Activated CD8-positive, alpha-beta memory T cell treated with anti-CD3 and anti-CD28 coated beads for 36 hours (primary cell): ENCODE results near the gene TERB1. TPM values are rescaled to one million over a fixed set of nuclear protein-coding genes. Genes with fewer than 3 reads are reported as not detected.
"Not testable (repeated sequence)": the region's sequence is repeated elsewhere in the genome, so short reads cannot be mapped to it uniquely, and the experiment has no call there.

ENCODE experiments used
- CTCF ChIA-PET: fragments of 350-600 bp; sonication (Branson Sonifier 250); formaldehyde crosslinking; loops from one replicate; lab custom pipeline; 2021; ENCODE audit warnings: antibody characterized with exemption; lab: Charles Lee
- POLR2A ChIA-PET: fragments of 350-600 bp; sonication (Branson Sonifier 250); formaldehyde crosslinking; loops from one replicate; lab custom pipeline; 2021; ENCODE audit warnings: antibody characterized with exemption; lab: Charles Lee
- total RNA-seq, 2 experiments: library from RNA; stranded (reverse); gene quantifications; one replicate each; pipeline ENCODE4 v1.2.3, GENCODE V29; 2021

The TERB1 gene
- total RNA-seq, 2 experiments from 2014 or later: 0.30 TPM; not detected in 1

GRCh38 chr16:66834746-66835145 lies 33.4 kb upstream of the TERB1 start:
- ChIA-PET CTCF (no interaction called here), POLR2A (no interaction called here)

GRCh38 chr16:66832661-66833305 lies 31.4 kb upstream of the TERB1 start:
- CTCF ChIA-PET: interaction anchor here (0.6 to 4.0 kb wide), 3 partner anchors 7 to 60 kb away, joined by 3 to 62 read pairs (median 3); no protein-coding TSS in a partner anchor
- POLR2A ChIA-PET: interaction anchor here (0.6 kb wide), 1 partner anchor 42 kb away, joined by 3 read pairs; no protein-coding TSS in a partner anchor

GRCh38 chr16:66832190-66832589 lies 30.8 kb upstream of the TERB1 start:
- CTCF ChIA-PET: interaction anchor here (0.6 to 4.0 kb wide), 4 partner anchors 8 to 35 kb away, joined by 3 to 62 read pairs (median 15); no protein-coding TSS in a partner anchor
- POLR2A ChIA-PET: no interaction called here

- POLR2A ChIA-PET: interaction anchor here (0.6 to 2.2 kb wide), 9 partner anchors 12 to 87 kb away, joined by 3 to 19 read pairs (median 3); no protein-coding TSS in a partner anchor
- CTCF ChIA-PET: interaction anchor here (0.6 to 4.0 kb wide), 35 partner anchors 9 to 1790 kb away, joined by 3 to 62 read pairs (median 5); partner anchors contain the start of genes CA7, DYNC1LI2, PDP2 and RRAD
These were observed 29.3 kb upstream of the TERB1 start, which contains the start of gene NAE1 for GRCh38 chr16:66830422-66831404. Gene NAE1, minus strand, starts transcription at chr16:66830976. Its CDS starts 77 bp downstream, at chr16:66830899.

- CTCF ChIA-PET: interaction anchor here (2.0 to 3.1 kb wide), 2 partner anchors 18 to 44 kb away, joined by 5 to 16 read pairs; no protein-coding TSS in a partner anchor
These were observed 22.6 kb upstream of the TERB1 start for GRCh38 chr16:66824006-66824405.

GRCh38 chr16:66814734-66815133 lies 13.3 kb upstream of the TERB1 start:
- POLR2A ChIA-PET: no interaction called here
- CTCF ChIA-PET: interaction anchor here (0.6 to 1.7 kb wide), 3 partner anchors 14 to 76 kb away, joined by 3 to 6 read pairs (median 6); partner anchors contain the start of gene NAE1

More at GRCh38 chr16:66824006-66824405, 22.6 kb upstream of the TERB1 start:
- POLR2A ChIA-PET: no interaction called here

- ChIA-PET POLR2A (no interaction called here), CTCF (no interaction called here)
These were observed 9.7 kb upstream of the TERB1 start for GRCh38 chr16:66811043-66811442.

- ChIA-PET CTCF (interaction anchor here (0.7 kb wide), 1 partner anchor 57 kb away, joined by 3 read pairs; no protein-coding TSS in a partner anchor), POLR2A (no interaction called here)
These were observed 9.0 kb upstream of the TERB1 start for GRCh38 chr16:66810391-66810790.

GRCh38 chr16:66809765-66810164 lies 8.4 kb upstream of the TERB1 start:
- ChIA-PET CTCF (no interaction called here), POLR2A (no interaction called here)

- CTCF ChIA-PET: no interaction called here
These were observed 775 bp upstream of the TERB1 start for GRCh38 chr16:66802159-66802558.

GRCh38 chr16:66800856-66801255 lies 528 bp downstream of the TERB1 start:
- CTCF ChIA-PET: no interaction called here

More at GRCh38 chr16:66802159-66802558, 775 bp upstream of the TERB1 start:
- POLR2A ChIA-PET: no interaction called here

GRCh38 chr16:66798161-66798560 lies 3.2 kb downstream of the TERB1 start:
- ChIA-PET CTCF (interaction anchor here (0.6 kb wide), 1 partner anchor 76 kb away, joined by 3 read pairs; no protein-coding TSS in a partner anchor), POLR2A (no interaction called here)

More at GRCh38 chr16:66800856-66801255, 528 bp downstream of the TERB1 start:
- POLR2A ChIA-PET: no interaction called here

- CTCF ChIA-PET, POLR2A ChIA-PET: not testable (repeated sequence)
These were observed 7.4 kb downstream of the TERB1 start for GRCh38 chr16:66793984-66794383.

- ChIA-PET POLR2A (no interaction called here), CTCF (no interaction called here)
These were observed 11.2 kb downstream of the TERB1 start for GRCh38 chr16:66790130-66790733.

- POLR2A ChIA-PET: no interaction called here
- CTCF ChIA-PET: no interaction called here
These were observed 14.0 kb downstream of the TERB1 start for GRCh38 chr16:66787427-66787826.

- POLR2A ChIA-PET: no interaction called here
- CTCF ChIA-PET: no interaction called here
These were observed 14.8 kb downstream of the TERB1 start for GRCh38 chr16:66786551-66786950.

- ChIA-PET CTCF (no interaction called here), POLR2A (no interaction called here)
These were observed 24.9 kb downstream of the TERB1 start for GRCh38 chr16:66776457-66776856.

- POLR2A ChIA-PET: no interaction called here
- CTCF ChIA-PET: no interaction called here
These were observed 26.4 kb downstream of the TERB1 start for GRCh38 chr16:66774981-66775380.

GRCh38 chr16:66758086-66758485 lies 43.3 kb downstream of the TERB1 start:
- ChIA-PET CTCF (no interaction called here), POLR2A (no interaction called here)
